DMS79 (cell line): ENCODE data around the gene SART3.
"Not testable (repeated sequence)": the region's sequence is repeated elsewhere in the genome, so short reads cannot be mapped to it uniquely, and the experiment has no call there.

Experiments used
- DNase-seq: peaks from one replicate; lab custom pipeline; 2025; lab: John Stamatoyannopoulos, UW

SART3 gene

GRCh38 chr12:108581311-108582227 lies 20.6 kb upstream of the SART3 start:
- DNase-seq: no peak

DNA sequence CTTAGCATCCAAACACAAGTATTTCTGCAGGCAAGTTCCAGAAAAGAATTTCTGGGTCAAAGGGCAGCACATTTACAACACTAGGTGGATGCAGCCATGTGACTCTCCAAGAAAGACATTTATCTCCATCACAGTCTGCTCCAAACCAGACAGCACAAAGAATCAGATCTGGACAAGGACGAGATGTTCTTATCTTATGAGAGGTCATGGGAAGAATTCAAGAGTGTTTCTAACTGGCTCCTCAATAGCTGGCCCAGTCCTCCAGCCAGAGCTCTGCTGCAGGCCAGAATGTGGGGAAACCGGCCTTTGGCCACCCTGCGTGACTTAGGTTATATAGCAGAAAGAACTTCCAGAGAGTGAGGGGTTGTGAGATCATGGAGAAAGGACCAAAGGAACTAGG lies 19.6 kb upstream of the SART3 start:
- no peak for DNase-seq

DNA sequence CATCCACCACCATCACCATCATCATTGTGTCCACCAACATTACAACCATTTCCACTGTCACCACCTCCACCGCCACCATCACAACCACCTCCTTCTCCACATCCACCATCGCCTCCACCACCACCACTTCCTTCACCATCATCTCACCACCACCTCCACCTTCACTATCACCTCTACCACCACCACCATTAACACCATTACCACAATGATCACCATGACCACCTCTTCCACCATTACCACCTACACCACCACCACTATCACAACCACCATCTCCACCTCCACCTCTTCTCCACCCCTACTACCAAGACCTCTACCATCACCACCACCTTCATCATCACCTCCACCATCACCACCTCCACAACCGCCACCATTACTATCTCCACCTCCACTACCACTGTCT lies 17.8 kb upstream of the SART3 start:
- no peak for DNase-seq

- no peak for DNase-seq
Measured at GRCh38 chr12:108578264-108578663, 17.3 kb upstream of the SART3 start.

DNA sequence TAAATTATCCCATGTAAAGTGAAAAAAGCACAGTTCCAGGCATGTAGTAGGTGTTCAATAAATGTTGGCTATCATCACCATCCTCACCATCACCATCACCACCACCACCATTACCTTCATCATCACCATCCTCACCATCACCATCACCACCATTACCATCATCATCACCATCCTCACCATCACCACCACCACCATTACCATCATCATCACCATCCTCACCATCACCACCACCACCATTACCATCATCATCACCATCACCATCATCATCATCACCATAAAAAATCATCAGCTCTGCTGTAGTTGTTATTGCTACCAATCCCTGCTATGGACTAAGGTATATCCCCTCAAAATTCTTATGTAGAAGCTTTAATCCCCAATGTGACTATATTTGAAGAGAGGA lies 16.5 kb upstream of the SART3 start:
- no peak for DNase-seq

- DNase-seq: no peak
Measured at GRCh38 chr12:108576660-108577234, 15.8 kb upstream of the SART3 start.

DNA sequence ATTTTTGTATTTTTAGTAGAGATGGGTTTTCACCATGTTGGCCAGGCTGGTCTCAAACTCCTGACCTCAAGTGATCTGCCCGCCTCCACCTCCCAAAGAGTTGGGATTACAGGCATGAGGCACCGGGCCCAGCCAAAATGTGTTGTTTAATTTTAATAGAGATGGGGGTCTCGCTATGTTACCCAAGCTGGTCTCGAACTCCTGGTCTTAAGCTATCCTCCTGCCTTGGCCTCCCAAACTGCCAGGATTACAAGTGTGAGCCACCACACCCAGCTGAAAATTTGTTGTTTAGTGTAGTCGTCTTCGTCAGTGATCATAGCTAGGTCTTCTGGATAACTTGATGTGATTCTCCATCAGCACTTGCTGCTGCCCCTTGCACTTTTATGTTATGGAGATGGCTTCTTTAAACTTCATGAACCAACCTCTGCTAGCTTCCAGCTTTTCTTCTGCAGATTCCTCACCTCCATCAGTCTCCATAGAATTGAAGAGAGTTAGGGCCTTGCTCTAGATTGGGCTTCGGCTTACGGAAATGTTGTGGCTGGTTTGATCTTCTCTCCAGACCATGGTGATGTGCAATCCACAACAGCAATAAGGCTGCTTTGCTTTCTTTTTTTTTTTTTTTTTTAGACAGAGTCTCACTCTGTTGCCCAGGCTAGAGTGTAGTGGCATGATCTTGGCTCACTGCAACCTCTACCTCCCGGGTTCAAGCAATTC lies 14.4 kb upstream of the SART3 start:
- DNase-seq: no peak

GRCh38 chr12:108574276-108574675 lies 13.3 kb upstream of the SART3 start:
- not testable (repeated sequence) for DNase-seq

GRCh38 chr12:108573317-108573716 lies 12.3 kb upstream of the SART3 start:
- DNase-seq: no peak

DNA sequence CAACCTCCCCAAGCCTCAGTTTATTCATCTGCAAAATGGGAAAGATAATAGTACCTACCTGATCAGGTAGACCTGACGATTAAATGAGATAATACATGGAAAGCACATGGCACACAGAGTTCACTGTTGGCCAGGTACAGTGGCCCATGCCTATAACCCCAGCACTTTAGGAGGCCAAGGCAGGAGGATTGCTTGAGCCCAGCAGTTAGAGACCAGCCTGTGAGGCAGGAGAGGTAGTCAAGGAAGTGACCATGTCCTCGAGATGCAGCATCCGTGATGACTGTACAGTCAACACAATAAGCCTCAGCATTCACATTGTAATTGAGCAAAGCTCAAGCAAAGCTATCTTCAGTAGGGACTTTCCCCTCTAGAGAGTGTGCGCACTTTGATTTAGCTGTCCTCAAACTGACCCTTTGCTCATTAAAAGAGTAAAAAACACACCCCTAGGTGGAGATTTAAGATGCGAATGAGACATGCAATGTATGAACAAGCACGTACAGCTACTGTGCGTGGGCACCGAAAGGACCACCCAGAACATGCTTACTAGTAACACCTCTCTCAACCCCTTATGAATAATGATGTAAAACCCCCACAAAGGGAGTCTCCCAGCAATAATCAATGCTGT lies 11.3 kb upstream of the SART3 start:
- DNase-seq: no peak

DNA sequence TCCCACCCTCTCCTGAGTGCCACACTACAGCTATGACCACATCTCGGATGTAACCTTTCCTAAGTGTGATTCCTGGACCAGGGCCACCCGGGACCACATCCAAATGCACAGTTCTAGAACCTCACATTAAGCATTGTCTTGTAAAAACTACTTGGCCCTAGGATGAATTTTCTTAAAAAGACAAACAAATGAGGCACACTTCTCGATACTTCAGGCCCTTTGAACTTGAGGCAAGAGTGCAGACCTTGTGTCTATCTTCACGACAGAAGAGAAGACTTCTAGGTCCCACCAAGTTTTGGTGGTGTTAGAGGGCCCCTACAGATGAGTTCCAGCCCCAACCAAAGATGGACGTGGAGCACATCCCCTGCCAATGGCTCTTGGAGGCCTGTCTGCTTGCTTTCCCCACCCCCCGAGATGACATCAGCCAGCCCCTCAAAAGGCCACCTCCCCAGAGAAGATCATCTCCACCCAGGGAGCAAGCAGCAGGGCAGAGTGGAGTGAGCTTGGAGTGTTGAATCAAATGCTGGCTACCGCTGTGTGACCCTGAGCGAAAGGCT lies 10.7 kb upstream of the SART3 start:
- DNase-seq: no peak

GRCh38 chr12:108570743-108571608 lies 10.0 kb upstream of the SART3 start:
- no peak for DNase-seq

- DNase-seq: peak; percentile 79
Measured at GRCh38 chr12:108568338-108569154, 7.6 kb upstream of the SART3 start.

GRCh38 chr12:108567406-108568337 lies 6.7 kb upstream of the SART3 start:
- DNase-seq: peak; percentile 60

GRCh38 chr12:108566452-108566851 lies 5.5 kb upstream of the SART3 start:
- DNase-seq: no peak

DNA sequence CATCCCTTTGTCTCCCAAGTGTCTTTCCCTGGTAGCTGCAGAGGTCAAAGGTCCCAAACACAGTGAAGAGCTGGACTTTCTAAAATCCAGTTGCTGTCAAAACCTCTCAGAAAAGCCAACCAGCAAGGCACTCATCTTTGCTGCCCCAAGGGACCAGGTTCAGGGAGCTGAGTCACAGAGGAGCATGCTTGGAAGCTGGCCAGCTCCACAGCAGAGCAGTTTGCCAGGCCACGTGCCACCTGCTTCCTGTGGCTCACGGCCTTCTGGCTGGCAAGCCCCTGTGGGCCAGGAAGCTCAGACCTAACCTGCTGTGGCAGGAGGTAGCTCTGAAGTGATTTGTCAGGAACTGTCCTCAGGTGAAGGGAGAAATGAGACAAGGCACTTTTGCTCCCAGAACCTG lies 5.0 kb upstream of the SART3 start:
- peak; percentile 88 for DNase-seq

- no peak for DNase-seq
Measured at GRCh38 chr12:108565146-108565545, 4.2 kb upstream of the SART3 start.

DNA sequence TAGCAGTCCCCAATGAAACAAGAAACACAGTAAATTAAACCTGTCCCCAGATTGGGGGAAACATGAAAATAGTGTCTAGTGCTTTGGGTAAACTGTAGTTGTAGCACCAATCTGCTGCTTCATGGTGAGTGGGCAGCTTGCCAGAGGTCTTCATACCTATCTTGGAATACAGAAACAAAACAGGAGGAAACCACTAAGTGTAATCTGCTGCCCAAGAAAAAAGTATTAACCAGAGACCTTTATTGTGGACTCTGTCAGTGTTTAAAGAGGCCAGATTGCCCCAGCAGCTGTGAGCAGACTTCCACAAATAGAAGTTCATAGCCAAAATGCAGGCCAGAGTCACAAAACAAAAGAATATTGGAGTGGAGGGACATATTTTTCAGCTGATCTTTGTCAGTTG lies 3.8 kb upstream of the SART3 start:
- no peak for DNase-seq

- DNase-seq: no peak
Measured at GRCh38 chr12:108563804-108564151, 2.8 kb upstream of the SART3 start.
